ENCODE results near the gene RNF186.

DNA sequence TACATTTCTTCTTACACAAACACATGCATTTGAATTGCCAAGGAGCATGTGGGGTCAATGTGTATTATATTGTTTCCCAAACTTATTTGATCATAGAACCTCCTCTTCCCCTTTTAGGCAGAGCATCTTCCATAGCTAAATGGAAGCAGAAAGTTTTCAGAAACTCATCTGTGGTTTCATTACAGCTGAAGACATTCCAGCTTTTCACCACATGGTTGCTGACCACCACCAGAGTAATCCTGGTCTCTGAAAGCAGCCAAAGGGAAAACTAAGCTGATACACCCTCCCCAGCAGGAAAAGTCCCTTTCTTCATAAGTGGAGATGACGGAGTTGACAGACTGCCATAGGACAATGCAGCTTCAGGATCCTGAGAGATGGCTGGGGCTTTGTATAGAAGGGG lies 37.0 kb upstream of the RNF186 start:
- TF ChIP-seq CTCF (IDR thresholded peaks at IDR 0.05) (no peak), POLR2A (IDR thresholded peaks at IDR 0.05) (no peak), POLR2AphosphoS5 (IDR thresholded peaks at IDR 0.05) (no peak), EP300 (IDR thresholded peaks at IDR 0.05) (no peak)

All from suprapubic skin (tissue), 4 donors.